ENCODE measurements around the gene RMI1.

DNA sequence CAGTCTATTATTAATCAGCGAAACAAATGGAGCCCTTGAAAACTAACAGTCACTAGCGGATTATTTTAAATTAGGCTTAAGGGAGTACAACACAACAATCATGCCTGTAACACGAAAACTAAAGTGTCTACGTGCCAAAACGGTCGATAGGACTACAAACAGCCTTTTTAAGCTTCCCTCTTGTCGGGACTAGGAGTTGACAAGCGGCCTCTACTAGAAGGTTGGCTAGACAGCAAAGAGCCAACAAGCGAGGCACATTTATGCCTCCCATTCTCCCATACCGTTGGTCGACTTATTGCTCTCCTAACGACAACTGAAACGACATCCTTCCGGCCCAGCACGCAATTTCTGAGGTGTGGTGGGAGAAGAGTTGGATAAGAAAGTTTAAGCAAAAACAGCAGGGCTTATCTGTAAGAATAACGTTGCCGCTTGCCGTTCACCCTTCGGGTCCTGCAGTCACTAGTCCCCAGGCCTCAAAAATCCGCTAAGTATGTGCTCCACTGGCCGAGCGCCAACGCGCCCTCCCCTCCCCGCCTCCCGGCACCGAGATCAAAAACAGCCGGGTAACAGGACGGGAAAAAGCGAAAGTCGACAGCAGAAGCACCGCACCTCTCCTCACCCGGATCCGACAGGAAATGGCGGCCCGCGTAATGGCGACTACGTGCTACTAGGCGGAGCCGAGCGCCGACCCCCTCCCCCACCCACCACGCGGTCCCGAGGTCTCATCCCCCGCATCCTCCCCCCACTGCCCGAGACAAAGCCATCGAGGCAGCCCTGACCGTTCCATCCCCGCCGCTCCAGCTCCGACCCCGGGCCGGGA lies 1.4 kb upstream of the RMI1 start:
- no peak for TF ChIP-seq CTCF (IDR thresholded peaks at IDR 0.05; ENCODE audit: poor library complexity)
- TF ChIP-seq EZH2 (IDR thresholded peaks at IDR 0.05; ENCODE audit: borderline replicate concordance), result no peak
